Transverse colon (tissue), 4 donors: Measurements from ENCODE around the gene CCDC86. TPM values are rescaled to one million over a fixed set of nuclear protein-coding genes. Genes with fewer than 3 reads are reported as not detected.

ENCODE experiments used
- total RNA-seq, 4 donors: library from RNA; depleted of rRNA; stranded (reverse); fragments of >200 nt; gene quantifications; one replicate each; pipeline ENCODE4 v1.1.0, GENCODE V29; 2016

CCDC86 gene
- total RNA-seq, 4 donors from 2014 or later: 1.9 to 9.1 (median 5.5) TPM

Other genes with a start within 250 kb of the CCDC86 start
- gene MS4A8, start 142.5 kb upstream of the CCDC86 start, total RNA-seq: 100 to 1,000 TPM in 1 of 4 donors, 10 to 100 TPM in 3; 22.9 to 141 (median 52.1) TPM
- gene MS4A18, start 117.4 kb upstream of the CCDC86 start, total RNA-seq: not detected
- gene MS4A15, start 85.2 kb upstream of the CCDC86 start, total RNA-seq: not detected
- gene MS4A10, start 56.8 kb upstream of the CCDC86 start, total RNA-seq: 1 to 10 TPM in 2 of 4 donors, not detected in 2; 1.3 to 2.2 TPM
- 10 to 100 TPM in 1 of 4 donors, 1 to 10 TPM in 2, not detected in 1; 3.5 to 36.6 (median 4.5) TPM for gene PTGDR2, start 13.8 kb downstream of the CCDC86 start, total RNA-seq
- gene ZP1, start 25.4 kb downstream of the CCDC86 start, total RNA-seq: not detected
- 10 to 100 TPM; 15.5 to 70.3 (median 42.8) TPM for gene PRPF19, start 64.5 kb downstream of the CCDC86 start, total RNA-seq
- 10 to 100 TPM; 35.2 to 47.2 (median 45.1) TPM for gene TMEM109, start 72.0 kb downstream of the CCDC86 start, total RNA-seq
- gene TMEM132A, start 82.3 kb downstream of the CCDC86 start, total RNA-seq: 1 to 10 TPM; 1.8 to 7.0 (median 3.5) TPM
- 10 to 100 TPM in 3 of 4 donors, 1 to 10 TPM in 1; 8.1 to 18.9 (median 12.6) TPM for gene SLC15A3, start 110.1 kb downstream of the CCDC86 start, total RNA-seq
- 1 to 10 TPM in 3 of 4 donors, not detected in 1; 1.9 to 4.3 (median 3.0) TPM for gene CD6, start 129.6 kb downstream of the CCDC86 start, total RNA-seq